GM23248 (cell line): Measurements from ENCODE around the gene ACAP3.

Experiments
- EZH2 ChIP-seq: fragments of 200-600 bp; sonication (generic); IDR thresholded peaks from 2 replicates; pipeline ENCODE4 v1.6.1; 2018; ENCODE audit warnings: antibody characterized with exemption, mild to moderate bottlenecking; ENCODE audit not compliant: insufficient read depth, poor library complexity, severe bottlenecking
- EZH2phosphoT487 ChIP-seq: fragments of 200-600 bp; sonication (generic); IDR thresholded peaks from 2 replicates; pipeline ENCODE4 v1.6.1; 2018; ENCODE audit warnings: antibody characterized with exemption, moderate library complexity, mild to moderate bottlenecking, low read depth; ENCODE audit not compliant: insufficient read depth

DNA sequence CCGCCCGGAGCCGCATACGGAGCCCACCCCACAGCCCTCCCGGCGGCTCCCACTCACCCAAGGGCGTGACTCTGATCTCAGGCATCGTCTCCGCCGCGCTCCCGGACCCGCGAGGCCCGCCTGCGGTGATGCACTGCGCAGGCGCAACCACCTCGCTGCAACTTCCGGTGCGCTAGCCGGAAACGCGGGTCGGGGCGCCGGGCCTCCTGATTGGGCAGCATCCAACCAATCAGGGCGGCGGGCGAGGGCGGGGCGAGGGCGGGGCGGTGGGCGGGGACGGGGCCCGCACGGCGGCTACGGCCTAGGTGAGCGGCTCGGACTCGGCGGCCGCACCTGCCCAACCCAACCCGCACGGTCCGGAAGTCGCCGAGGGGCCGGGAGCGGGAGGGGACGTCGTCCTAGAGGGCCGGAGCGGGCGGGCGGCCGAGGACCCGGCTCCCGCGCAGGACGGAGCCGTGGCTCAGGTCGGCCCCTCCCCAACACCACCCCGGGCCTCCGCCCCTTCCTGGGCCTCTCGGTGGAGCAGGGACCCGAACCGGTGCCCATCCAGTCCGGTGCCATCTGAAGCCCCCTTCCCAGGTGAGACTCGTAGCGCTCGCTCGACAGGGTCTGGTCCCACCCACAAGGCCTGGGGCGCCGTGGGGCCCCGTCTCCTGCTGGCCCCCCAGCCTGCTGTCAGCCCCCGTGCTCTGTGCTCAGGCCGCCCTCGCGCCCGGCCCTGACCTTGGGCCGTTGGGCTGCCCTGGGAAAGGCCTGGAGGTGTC lies 17.0 kb upstream of the ACAP3 start, which contains the start of the genes CPTP and INTS11:
- TF ChIP-seq EZH2 (no peak), EZH2phosphoT487 (no peak)
